Medulla oblongata (tissue), 1 donor: ENCODE data around the gene ZC3H13.
A peak's percentile ranks its signal among the peaks of the same experiment; 100 is the strongest.
"Not testable (repeated sequence)": the region's sequence is repeated elsewhere in the genome, so short reads cannot be mapped to it uniquely, and the experiment has no call there.

ENCODE experiments used
- DNase-seq: peaks from one replicate; pipeline ENCODE4 v3.0.0-alpha.2; 2015; ENCODE audit errors: extremely low spot score

ZC3H13 gene

GRCh38 chr13:46006688-46007452, 45.7 kb downstream of the ZC3H13 start:
- DNase-seq = no peak

GRCh38 chr13:46004491-46004890, 48.1 kb downstream of the ZC3H13 start:
- DNase-seq = no peak

- DNase-seq = no peak
Observed at GRCh38 chr13:45996631-45997030, 55.9 kb downstream of the ZC3H13 start.

GRCh38 chr13:45995245-45995644, 57.3 kb downstream of the ZC3H13 start:
- no peak for DNase-seq

- no peak for DNase-seq
Observed at GRCh38 chr13:45994752-45995151, 57.8 kb downstream of the ZC3H13 start.

- DNase-seq = no peak
Observed at GRCh38 chr13:45989607-45990006, 62.9 kb downstream of the ZC3H13 start.

GRCh38 chr13:45981127-45981526, 71.4 kb downstream of the ZC3H13 start:
- not testable (repeated sequence) for DNase-seq

- DNase-seq = no peak
Observed at GRCh38 chr13:45975337-45975736, 77.2 kb downstream of the ZC3H13 start.

- no peak for DNase-seq
Observed at GRCh38 chr13:45974500-45974899, 78.0 kb downstream of the ZC3H13 start.

- DNase-seq = no peak
Observed at GRCh38 chr13:45967589-45967988, 85.0 kb downstream of the ZC3H13 start.

- DNase-seq = no peak
Observed at GRCh38 chr13:45966715-45967114, 85.8 kb downstream of the ZC3H13 start.

GRCh38 chr13:45961468-45961867, 91.1 kb downstream of the ZC3H13 start:
- no peak for DNase-seq

- no peak for DNase-seq
Observed at GRCh38 chr13:45954836-45955800, 97.4 kb downstream of the ZC3H13 start.

GRCh38 chr13:45953082-45953481, 99.5 kb downstream of the ZC3H13 start:
- DNase-seq = no peak

- DNase-seq = no peak
Observed at GRCh38 chr13:45951724-45952123, 100.8 kb downstream of the ZC3H13 start.

GRCh38 chr13:45951166-45951565, 101.4 kb downstream of the ZC3H13 start:
- no peak for DNase-seq

- DNase-seq = peak; percentile 68
Observed at GRCh38 chr13:45950386-45951000, 102.1 kb downstream of the ZC3H13 start.

- DNase-seq = no peak
Observed at GRCh38 chr13:45949161-45949560, 103.4 kb downstream of the ZC3H13 start.

GRCh38 chr13:45943965-45944364, 108.6 kb downstream of the ZC3H13 start:
- no peak for DNase-seq

- DNase-seq = no peak
Observed at GRCh38 chr13:45943120-45943519, 109.4 kb downstream of the ZC3H13 start.

- no peak for DNase-seq
Observed at GRCh38 chr13:45941261-45941660, 111.3 kb downstream of the ZC3H13 start.

GRCh38 chr13:45940061-45940460, 112.5 kb downstream of the ZC3H13 start:
- no peak for DNase-seq
